Tibial artery (tissue), 4 donors: ENCODE results near the gene DSG1.

Experiments
- DNase-seq, 2 donors: peaks; one replicate each; pipeline ENCODE4 v3.0.0-alpha.2; 2019
- H3K27ac ChIP-seq, 2 donors: fragments of 200-600 bp; sonication (generic) in 1 of 2; 1 replicate in 1 of 2; 2 replicates in 1 of 2; pipeline ENCODE4 v1.5.1; 2018 to 2019; ENCODE audit warnings: mild to moderate bottlenecking in 1 of 2
- H3K27me3 ChIP-seq, 2 donors: fragments of 200-600 bp; sonication (generic) in 1 of 2; one replicate each; pipeline versions ENCODE4 v1.5.1 to v1.6.0; 2016 to 2019
- H3K36me3 ChIP-seq, 3 donors: fragments of 200-600 bp; sonication (generic) in 2 of 3; one replicate each; pipeline ENCODE4 v1.5.1; 2016 to 2019; ENCODE audit warnings: mild to moderate bottlenecking in 2 of 3
- H3K4me1 ChIP-seq, 4 donors: fragments of 200-600 bp; sonication (generic) in 2 of 4; 1 replicate in 3 of 4; 2 replicates in 1 of 4; pipeline ENCODE4 v1.5.1; 2016 to 2019
- H3K4me3 ChIP-seq, 2 donors: fragments of 200-600 bp; sonication (generic) in 1 of 2; 1 replicate in 1 of 2; 2 replicates in 1 of 2; pipeline ENCODE4 v1.5.1; 2018 to 2019; ENCODE audit warnings: mild to moderate bottlenecking in 2 of 2
- H3K9me3 ChIP-seq, 3 donors: fragments of 200-600 bp; sonication (generic) in 1 of 3; one replicate each; pipeline ENCODE4 v1.5.1; 2016 to 2019
- intact Hi-C: fragments of 100-400 bp; cut with DNase I; formaldehyde crosslinking; loops from one replicate; pipeline ENCODE4 v1.15.0; 2023; ENCODE audit warnings: low total_unique reads
- TF ChIP-seq, protein P1 (sequence below), 2 experiments: fragments of 200-600 bp in 1 of 2; fragments of 450-650 bp in 1 of 2; IDR thresholded peaks; one replicate each; pipeline ENCODE4 v1.5.1; 2017 to 2019; ENCODE audit warnings: antibody characterized with exemption in 2 of 2, mild to moderate bottlenecking in 1 of 2, moderate library complexity in 1 of 2

Gene DSG1

DNA sequence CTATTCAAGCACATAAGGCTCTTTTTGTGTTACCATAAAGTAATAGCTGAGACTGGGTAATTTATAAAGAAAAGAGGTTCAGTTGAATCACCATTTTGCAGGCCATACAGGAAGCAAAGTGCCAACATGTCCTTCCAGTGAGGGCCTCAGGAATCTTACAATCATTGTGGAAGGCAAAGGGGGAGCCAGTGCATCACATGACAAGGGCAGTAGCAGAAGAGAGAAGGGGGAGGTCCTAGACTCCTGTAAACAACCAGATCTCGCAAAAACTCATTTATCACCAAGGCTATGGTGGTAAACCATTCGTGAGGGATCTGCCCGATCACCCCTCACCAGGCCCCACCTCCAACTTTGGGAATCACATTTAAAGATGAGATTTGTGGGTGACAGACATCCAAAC is 75.3 kb downstream of the DSG1 start:
- Histone ChIP-seq H3K4me1 (no peaks in the 10 kb centered on the region), H3K4me3 (no peak overlapping the region), H3K27ac (no peak overlapping the region), H3K36me3 (no peaks in the 10 kb centered on the region), H3K9me3 (no peaks in the 10 kb centered on the region), H3K27me3 (no peaks in the 10 kb centered on the region)
- no peak for DNase-seq
- TF ChIP-seq, protein P1, sequence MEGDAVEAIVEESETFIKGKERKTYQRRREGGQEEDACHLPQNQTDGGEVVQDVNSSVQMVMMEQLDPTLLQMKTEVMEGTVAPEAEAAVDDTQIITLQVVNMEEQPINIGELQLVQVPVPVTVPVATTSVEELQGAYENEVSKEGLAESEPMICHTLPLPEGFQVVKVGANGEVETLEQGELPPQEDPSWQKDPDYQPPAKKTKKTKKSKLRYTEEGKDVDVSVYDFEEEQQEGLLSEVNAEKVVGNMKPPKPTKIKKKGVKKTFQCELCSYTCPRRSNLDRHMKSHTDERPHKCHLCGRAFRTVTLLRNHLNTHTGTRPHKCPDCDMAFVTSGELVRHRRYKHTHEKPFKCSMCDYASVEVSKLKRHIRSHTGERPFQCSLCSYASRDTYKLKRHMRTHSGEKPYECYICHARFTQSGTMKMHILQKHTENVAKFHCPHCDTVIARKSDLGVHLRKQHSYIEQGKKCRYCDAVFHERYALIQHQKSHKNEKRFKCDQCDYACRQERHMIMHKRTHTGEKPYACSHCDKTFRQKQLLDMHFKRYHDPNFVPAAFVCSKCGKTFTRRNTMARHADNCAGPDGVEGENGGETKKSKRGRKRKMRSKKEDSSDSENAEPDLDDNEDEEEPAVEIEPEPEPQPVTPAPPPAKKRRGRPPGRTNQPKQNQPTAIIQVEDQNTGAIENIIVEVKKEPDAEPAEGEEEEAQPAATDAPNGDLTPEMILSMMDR (IDR thresholded peaks at IDR 0.05) = no peak
- intact Hi-C loops = no loop called here

DNA sequence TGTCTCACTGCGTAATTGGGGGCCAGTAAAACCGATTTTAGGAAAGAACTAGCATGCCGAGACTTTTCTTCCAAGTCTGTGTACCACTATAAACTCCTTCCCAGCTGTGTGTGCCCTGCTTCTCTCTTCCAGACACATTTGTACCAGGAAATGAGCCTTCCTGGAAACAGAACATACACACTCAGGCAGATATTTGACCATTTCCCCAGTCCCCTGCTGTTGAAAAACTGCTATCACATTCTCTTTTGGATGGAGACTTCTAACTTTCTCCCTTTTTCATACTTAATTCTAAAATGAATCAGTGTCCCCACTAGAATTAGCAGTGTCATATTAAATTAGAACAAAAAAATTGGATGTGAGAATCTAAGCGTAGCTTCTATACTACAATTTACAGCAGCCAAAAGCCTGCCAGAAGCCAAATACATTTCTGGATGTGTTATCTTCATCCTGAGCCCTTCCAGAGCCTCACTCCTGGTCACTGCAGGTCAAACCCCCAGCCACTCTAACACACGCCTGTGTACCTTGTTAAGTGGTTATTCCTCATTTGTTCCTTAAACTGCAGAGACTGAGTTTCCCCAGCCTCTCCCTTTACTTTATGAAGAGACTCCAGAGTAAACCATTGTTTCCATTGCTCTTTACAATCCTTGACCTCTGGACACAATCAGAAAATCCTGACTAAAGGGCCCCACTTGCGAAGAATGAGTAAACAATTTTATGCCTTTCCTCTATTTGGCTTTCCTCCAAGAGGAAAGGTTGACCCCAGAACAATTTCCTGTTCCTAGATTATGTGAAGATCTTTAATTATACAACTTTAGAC is 79.0 kb downstream of the DSG1 start:
- no peaks in the 10 kb centered on the region for H3K9me3 ChIP-seq
- intact Hi-C loops = no loop called here
- no peak overlapping the region for H3K27ac ChIP-seq
- no peaks in the 10 kb centered on the region for H3K36me3 ChIP-seq
- TF ChIP-seq, protein P1 (IDR thresholded peaks at IDR 0.05) = no peak
- H3K4me1 ChIP-seq = no peaks in the 10 kb centered on the region
- H3K27me3 ChIP-seq = no peaks in the 10 kb centered on the region
- no peak overlapping the region for H3K4me3 ChIP-seq
- DNase-seq = no peak

DNA sequence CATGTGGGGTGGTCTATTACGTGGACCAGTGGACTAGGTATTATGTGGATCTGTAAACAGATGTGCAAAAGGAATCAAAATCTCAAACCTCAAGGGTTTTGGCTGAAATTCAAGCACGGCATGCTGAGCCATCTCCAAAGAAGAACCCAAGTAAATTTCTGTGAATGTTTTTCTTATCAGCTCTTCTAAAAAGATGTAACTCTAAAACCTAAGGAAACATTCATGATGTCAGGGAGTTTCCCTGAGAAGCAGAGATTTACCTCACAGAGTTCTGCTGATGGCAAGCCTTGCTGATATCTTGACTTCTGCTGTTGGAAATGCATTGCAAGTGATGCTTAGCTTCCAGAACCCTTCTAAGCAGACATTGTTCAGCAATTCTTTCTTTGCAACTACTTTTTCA is 80.2 kb downstream of the DSG1 start:
- no peak for DNase-seq
- Histone ChIP-seq H3K27me3 (no peaks in the 10 kb centered on the region), H3K9me3 (no peaks in the 10 kb centered on the region), H3K27ac (no peak overlapping the region), H3K36me3 (no peaks in the 10 kb centered on the region), H3K4me1 (no peaks in the 10 kb centered on the region), H3K4me3 (no peak overlapping the region)
- TF ChIP-seq, protein P1 (IDR thresholded peaks at IDR 0.05) = no peak
- intact Hi-C loops = no loop called here

DNA sequence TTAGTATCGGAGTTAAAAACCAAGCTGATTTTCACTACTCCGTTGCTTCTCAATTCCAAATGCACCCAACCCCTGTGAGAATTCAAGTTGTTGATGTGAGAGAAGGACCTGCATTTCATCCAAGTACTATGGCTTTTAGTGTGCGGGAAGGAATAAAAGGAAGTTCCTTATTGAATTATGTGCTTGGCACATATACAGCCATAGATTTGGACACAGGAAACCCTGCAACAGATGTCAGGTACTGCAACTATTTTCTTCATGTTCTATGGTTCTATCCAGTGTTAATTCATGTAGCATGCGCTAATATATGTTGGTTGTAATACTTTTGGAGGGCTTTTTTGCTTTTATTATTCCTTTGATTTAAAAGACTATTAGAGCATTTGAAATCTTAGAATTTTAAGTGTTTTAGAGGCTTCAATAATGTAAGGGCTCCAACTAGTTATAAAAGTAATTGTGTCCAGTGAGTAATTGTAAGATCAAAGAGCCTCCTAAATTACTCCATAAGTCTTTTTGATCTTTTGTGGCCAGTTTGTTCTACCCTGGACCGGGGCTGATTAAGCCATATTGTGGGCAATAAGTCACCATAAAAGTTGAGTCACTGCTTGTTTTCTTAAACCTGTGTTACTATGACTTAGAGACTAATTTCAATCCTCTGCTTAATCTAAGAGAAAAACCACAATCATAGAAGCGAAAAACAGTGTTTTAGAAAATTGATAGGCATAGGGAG is 81.5 kb downstream of the DSG1 start:
- Histone ChIP-seq H3K4me3 (no peak overlapping the region), H3K36me3 (no peaks in the 10 kb centered on the region), H3K27ac (no peak overlapping the region), H3K27me3 (no peaks in the 10 kb centered on the region), H3K9me3 (no peaks in the 10 kb centered on the region), H3K4me1 (no peaks in the 10 kb centered on the region)
- TF ChIP-seq, protein P1 (IDR thresholded peaks at IDR 0.05) = no peak
- intact Hi-C loops = no loop called here
- DNase-seq = no peak

DNA sequence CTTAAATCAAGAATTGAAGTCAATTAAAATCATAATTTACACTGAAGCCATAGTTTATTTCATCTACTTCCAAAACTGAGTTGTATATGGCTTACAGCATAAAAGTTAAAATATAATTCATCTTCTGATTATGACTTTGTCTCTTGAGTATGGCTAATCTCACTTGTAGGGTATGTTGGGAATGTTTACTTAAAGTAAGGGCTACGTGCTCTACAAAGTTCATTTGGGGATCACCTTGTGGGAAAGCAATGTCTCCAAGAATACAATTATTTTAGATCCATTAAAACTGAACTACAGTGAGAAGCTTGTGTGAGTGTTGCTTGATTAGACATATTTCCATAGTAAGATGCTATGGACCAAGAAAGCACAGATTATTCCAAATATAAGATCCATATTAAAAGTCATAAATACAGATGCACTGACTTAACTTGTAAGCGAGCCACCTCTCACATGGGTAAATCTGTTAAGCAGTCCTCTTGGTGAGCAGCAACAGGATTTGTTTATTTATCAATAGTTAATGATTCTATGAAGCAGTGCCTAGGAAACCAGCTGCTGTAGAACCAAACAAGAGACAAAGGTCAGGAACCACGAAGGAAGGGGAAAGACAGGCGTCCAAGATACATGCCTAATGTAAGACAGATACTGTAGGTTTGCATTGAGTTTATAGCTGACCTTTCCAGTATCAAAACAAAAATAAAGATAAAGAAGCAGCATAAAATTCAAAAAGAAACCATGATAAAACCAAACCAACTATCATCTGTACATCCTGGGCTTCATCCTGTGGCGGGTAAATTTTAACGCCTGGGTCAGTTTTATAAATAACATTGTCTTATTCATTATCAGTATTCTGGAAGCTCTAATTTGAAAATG is 83.4 kb downstream of the DSG1 start:
- no peak for DNase-seq
- Histone ChIP-seq H3K4me1 (no peaks in the 10 kb centered on the region), H3K27me3 (no peaks in the 10 kb centered on the region), H3K4me3 (no peak overlapping the region), H3K36me3 (no peaks in the 10 kb centered on the region), H3K27ac (no peak overlapping the region), H3K9me3 (no peaks in the 10 kb centered on the region)
- intact Hi-C loops = no loop called here
- TF ChIP-seq, protein P1 (IDR thresholded peaks at IDR 0.05) = no peak
